Measurements from ENCODE around the gene KIR3DL2. TPM values are rescaled to one million over a fixed set of nuclear protein-coding genes. Genes with fewer than 3 reads are reported as not detected.
"Not testable (repeated sequence)": the region's sequence is repeated elsewhere in the genome, so short reads cannot be mapped to it uniquely, and the experiment has no call there.

The KIR3DL2 gene
- total RNA-seq, 1 donor from 2014 or later = not detected

- Histone ChIP-seq H3K4me1 (ENCODE audit: insufficient read depth, low read length) (no peaks in the 10 kb centered on the region), H3K4me3 (ENCODE audit: insufficient read depth, low read depth, low read length) (no peak overlapping the region), H2AFZ (ENCODE audit: low read depth, low read length) (no peak overlapping the region), H3K36me3 (ENCODE audit: insufficient read depth, low read length) (no peaks in the 10 kb centered on the region), H3K27me3 (ENCODE audit: insufficient read depth, low read length) (no peaks in the 10 kb centered on the region), H3K4me2 (ENCODE audit: low read length) (no peak overlapping the region), H3K9ac (ENCODE audit: low read length) (no peak overlapping the region), H4K20me1 (ENCODE audit: insufficient read depth, low read length) (no peaks in the 10 kb centered on the region), H3K9me3 (ENCODE audit: insufficient read depth, low read depth, low read length) (peaks cover 13% of the 10 kb centered on the region), H3K27ac (ENCODE audit: low read depth, low read length) (no peak overlapping the region), H3K79me2 (ENCODE audit: insufficient read depth, low read length) (no peaks in the 10 kb centered on the region)
- no peaks in the 10 kb centered on the region for H3K27me3 Mint-ChIP-seq (ENCODE audit: low read depth, unreplicated experiment)
- H3K4me1 Mint-ChIP-seq (ENCODE audit: low read depth, unreplicated experiment) = no peaks in the 10 kb centered on the region
- H3K36me3 Mint-ChIP-seq (ENCODE audit: low read depth, unreplicated experiment) = no peaks in the 10 kb centered on the region
- TF ChIP-seq EZH2 (IDR thresholded peaks at IDR 0.05; ENCODE audit: insufficient read depth, low read length) (no peak), CTCF (IDR thresholded peaks at IDR 0.05; ENCODE audit: insufficient read depth, low read depth, low read length) (no peak)
- DNase-seq (ENCODE audit: low read depth) = no peak
- no peak for FAIRE-seq
- peaks cover 13% of the 10 kb centered on the region for H3K9me3 Mint-ChIP-seq (ENCODE audit: unreplicated experiment)
- no peak overlapping the region for H3K27ac Mint-ChIP-seq (ENCODE audit: unreplicated experiment)
- H3K4me3 Mint-ChIP-seq (ENCODE audit: unreplicated experiment) = no peak overlapping the region
Observed at GRCh38 chr19:54804571-54804970, 45.7 kb upstream of the KIR3DL2 start.

GRCh38 chr19:54805665-54806515, 44.4 kb upstream of the KIR3DL2 start:
- DNase-seq (ENCODE audit: low read depth) (no peak), FAIRE-seq (no peak)
- no peak for TF ChIP-seq EZH2 (IDR thresholded peaks at IDR 0.05; ENCODE audit: insufficient read depth, low read length)
- no peak for TF ChIP-seq CTCF (IDR thresholded peaks at IDR 0.05; ENCODE audit: insufficient read depth, low read depth, low read length)
- Mint-ChIP-seq H3K4me1 (ENCODE audit: low read depth, unreplicated experiment) (no peaks in the 10 kb centered on the region), H3K36me3 (ENCODE audit: low read depth, unreplicated experiment) (no peaks in the 10 kb centered on the region), H3K9me3 (ENCODE audit: unreplicated experiment) (peaks cover 13% of the 10 kb centered on the region), H3K27ac (ENCODE audit: unreplicated experiment) (no peak overlapping the region), H3K4me3 (ENCODE audit: unreplicated experiment) (no peak overlapping the region), H3K27me3 (ENCODE audit: low read depth, unreplicated experiment) (no peaks in the 10 kb centered on the region)
- no peak overlapping the region for H2AFZ ChIP-seq (ENCODE audit: low read depth, low read length)
- no peaks in the 10 kb centered on the region for H4K20me1 ChIP-seq (ENCODE audit: insufficient read depth, low read length)
- H3K79me2 ChIP-seq (ENCODE audit: insufficient read depth, low read length) = no peaks in the 10 kb centered on the region
- H3K4me2 ChIP-seq (ENCODE audit: low read length) = no peak overlapping the region
- H3K27ac ChIP-seq (ENCODE audit: low read depth, low read length) = no peak overlapping the region
- H3K4me3 ChIP-seq (ENCODE audit: insufficient read depth, low read depth, low read length) = no peak overlapping the region
- no peaks in the 10 kb centered on the region for H3K4me1 ChIP-seq (ENCODE audit: insufficient read depth, low read length)
- peaks cover 16% of the 10 kb centered on the region for H3K9me3 ChIP-seq (ENCODE audit: insufficient read depth, low read depth, low read length)
- H3K27me3 ChIP-seq (ENCODE audit: insufficient read depth, low read length) = no peaks in the 10 kb centered on the region
- no peak overlapping the region for H3K9ac ChIP-seq (ENCODE audit: low read length)
- no peaks in the 10 kb centered on the region for H3K36me3 ChIP-seq (ENCODE audit: insufficient read depth, low read length)

GRCh38 chr19:54806516-54806838, 43.8 kb upstream of the KIR3DL2 start:
- H4K20me1 ChIP-seq (ENCODE audit: insufficient read depth, low read length) = no peaks in the 10 kb centered on the region
- Mint-ChIP-seq H3K27ac (ENCODE audit: unreplicated experiment) (no peak overlapping the region), H3K36me3 (ENCODE audit: low read depth, unreplicated experiment) (no peaks in the 10 kb centered on the region), H3K9me3 (ENCODE audit: unreplicated experiment) (peaks cover 13% of the 10 kb centered on the region), H3K27me3 (ENCODE audit: low read depth, unreplicated experiment) (no peaks in the 10 kb centered on the region), H3K4me3 (ENCODE audit: unreplicated experiment) (no peak overlapping the region), H3K4me1 (ENCODE audit: low read depth, unreplicated experiment) (no peaks in the 10 kb centered on the region)
- FAIRE-seq (no peak), DNase-seq (ENCODE audit: low read depth) (no peak)
- H3K9me3 ChIP-seq (ENCODE audit: insufficient read depth, low read depth, low read length) = peaks cover 16% of the 10 kb centered on the region
- H3K79me2 ChIP-seq (ENCODE audit: insufficient read depth, low read length) = no peaks in the 10 kb centered on the region
- no peak overlapping the region for H3K27ac ChIP-seq (ENCODE audit: low read depth, low read length)
- H3K36me3 ChIP-seq (ENCODE audit: insufficient read depth, low read length) = no peaks in the 10 kb centered on the region
- H3K4me1 ChIP-seq (ENCODE audit: insufficient read depth, low read length) = no peaks in the 10 kb centered on the region
- TF ChIP-seq EZH2 (IDR thresholded peaks at IDR 0.05; ENCODE audit: insufficient read depth, low read length) = no peak
- TF ChIP-seq CTCF (IDR thresholded peaks at IDR 0.05; ENCODE audit: insufficient read depth, low read depth, low read length) = no peak
- H3K9ac ChIP-seq (ENCODE audit: low read length) = no peak overlapping the region
- no peak overlapping the region for H3K4me3 ChIP-seq (ENCODE audit: insufficient read depth, low read depth, low read length)
- no peak overlapping the region for H3K4me2 ChIP-seq (ENCODE audit: low read length)
- no peak overlapping the region for H2AFZ ChIP-seq (ENCODE audit: low read depth, low read length)
- no peaks in the 10 kb centered on the region for H3K27me3 ChIP-seq (ENCODE audit: insufficient read depth, low read length)

GRCh38 chr19:54814571-54814970, 35.7 kb upstream of the KIR3DL2 start:
- FAIRE-seq; H3K4me2 ChIP-seq (ENCODE audit: low read length); H3K4me3 ChIP-seq (ENCODE audit: insufficient read depth, low read depth, low read length); H3K36me3 Mint-ChIP-seq (ENCODE audit: low read depth, unreplicated experiment); H4K20me1 ChIP-seq (ENCODE audit: insufficient read depth, low read length); H3K27ac ChIP-seq (ENCODE audit: low read depth, low read length); H3K4me1 Mint-ChIP-seq (ENCODE audit: low read depth, unreplicated experiment); DNase-seq (ENCODE audit: low read depth); H3K36me3 ChIP-seq (ENCODE audit: insufficient read depth, low read length); H2AFZ ChIP-seq (ENCODE audit: low read depth, low read length); H3K4me3 Mint-ChIP-seq (ENCODE audit: unreplicated experiment); H3K4me1 ChIP-seq (ENCODE audit: insufficient read depth, low read length); H3K27me3 ChIP-seq (ENCODE audit: insufficient read depth, low read length); H3K27ac Mint-ChIP-seq (ENCODE audit: unreplicated experiment); H3K9me3 ChIP-seq (ENCODE audit: insufficient read depth, low read depth, low read length); H3K9ac ChIP-seq (ENCODE audit: low read length); H3K27me3 Mint-ChIP-seq (ENCODE audit: low read depth, unreplicated experiment); H3K79me2 ChIP-seq (ENCODE audit: insufficient read depth, low read length): not testable (repeated sequence)
- peaks cover 36% of the 10 kb centered on the region for H3K9me3 Mint-ChIP-seq (ENCODE audit: unreplicated experiment)
